Spleen (tissue), 11 donors: Measurements from ENCODE around the gene STK33. TPM values are rescaled to one million over a fixed set of nuclear protein-coding genes. Genes with fewer than 3 reads are reported as not detected.

Experiments used
- DNase-seq: peaks from one replicate; pipeline ENCODE4 v3.0.0-alpha.2; 2020
- H3K27ac ChIP-seq, 8 donors: fragments of 200-600 bp; sonication (generic) in 7 of 8; 1 replicate in 4 of 8; 2 replicates in 4 of 8; pipeline versions ENCODE4 v1.5.0 to v1.8.0; 2016 to 2021; ENCODE audit warnings: inconsistent platforms in 4 of 8, mild to moderate bottlenecking in 4 of 8, moderate library complexity in 1 of 8
- H3K27me3 ChIP-seq, 7 donors: fragments of 200-600 bp; sonication (generic) in 6 of 7; replicated peaks in 1 of 7; 1 replicate in 4 of 7; 2 replicates in 3 of 7; pipeline versions ENCODE4 v1.5.0 to v1.8.0; 2016 to 2021; ENCODE audit warnings: inconsistent platforms in 3 of 7, mild to moderate bottlenecking in 1 of 7
- H3K36me3 ChIP-seq, 6 donors: fragments of 200-600 bp; sonication (generic) in 5 of 6; 1 replicate in 4 of 6; 2 replicates in 2 of 6; pipeline versions ENCODE4 v1.5.0 to v1.8.0; 2016 to 2021; ENCODE audit warnings: inconsistent platforms in 2 of 6
- H3K4me1 ChIP-seq, 6 donors: fragments of 200-600 bp; sonication (generic) in 5 of 6; 1 replicate in 3 of 6; 2 replicates in 3 of 6; pipeline versions ENCODE4 v1.5.0 to v1.8.0; 2016 to 2021; ENCODE audit warnings: inconsistent platforms in 3 of 6
- H3K4me3 ChIP-seq, 8 donors: fragments of 200-600 bp; sonication (generic) in 7 of 8; 1 replicate in 4 of 8; 2 replicates in 4 of 8; pipeline versions ENCODE4 v1.5.0 to v1.8.0; 2016 to 2021; ENCODE audit warnings: inconsistent platforms in 4 of 8, mild to moderate bottlenecking in 4 of 8, moderate library complexity in 2 of 8
- H3K9me3 ChIP-seq, 8 donors: fragments of 200-600 bp; sonication (generic) in 7 of 8; 1 replicate in 4 of 8; 2 replicates in 4 of 8; pipeline versions ENCODE4 v1.5.0 to v1.8.0; 2016 to 2021; ENCODE audit warnings: inconsistent platforms in 4 of 8
- CTCF ChIP-seq, 11 experiments: fragments of 200-600 bp in 7 of 11; fragments of 450-650 bp in 4 of 11; sonication (generic) in 4 of 11; IDR thresholded peaks in 8 of 11; conservative IDR thresholded peaks in 3 of 11; 1 replicate in 7 of 11; 2 replicates in 4 of 11; pipeline versions ENCODE4 v1.4.0 to v1.8.0; 2016 to 2021; ENCODE audit warnings: antibody characterized with exemption in 11 of 11, inconsistent platforms in 4 of 11, mild to moderate bottlenecking in 1 of 11
- POLR2A ChIP-seq, 3 donors: fragments of 450-650 bp; IDR thresholded peaks; one replicate each; pipeline ENCODE4 v1.5.1; 2017; ENCODE audit warnings: antibody characterized with exemption in 3 of 3, mild to moderate bottlenecking in 1 of 3
- POLR2AphosphoS5 ChIP-seq, 3 donors: sonication (generic); formaldehyde crosslinking; IDR thresholded peaks; one replicate each; pipeline ENCODE4 v1.5.1; 2017; ENCODE audit warnings: antibody characterized with exemption in 3 of 3
- whole genome bisulfite sequencing, 5 donors: extraction: QIAGEN DNeasy Blood & Tissue Kit in 3 of 5; methylation state at CpG; one replicate each; pipeline versions ENCODE4 v1.1.5 to v1.1.7; 2013 to 2018; 5-methylcytosine and 5-hydroxymethylcytosine counted together
- intact Hi-C: fragments of 100-400 bp; cut with DNase I; formaldehyde crosslinking; loops from one replicate; pipeline ENCODE4 v1.15.0; 2023; ENCODE audit warnings: low total_unique reads
- polyA plus RNA-seq, 3 donors: library from polyadenylated mRNA; stranded (reverse); fragments of 200-250 nt; gene quantifications; one replicate each; pipeline ENCODE4 v1.2.1, GENCODE V29; 2013
- total RNA-seq, 7 donors: library from RNA; depleted of rRNA in 3 of 7; stranded (reverse); fragments of >200 nt in 3 of 7; fragmentation: NEBNext Ultra II Directional in 4 of 7; extraction: Animal tissue kit (Norgen Biotek cat#: 25700) in 4 of 7; gene quantifications; one replicate each; pipeline versions ENCODE4 v1.1.0 to v1.2.1, GENCODE V29; 2016 to 2021
- donor health status: healthy with polysubstance abuse.
- donor health status: DM: no; HTN: no; CAD: no; lungs with moderate emphysema.
- donor health status: DM: no; HTN: no; CAD: no.
- donor health status: Bipolar disorder and iron deficiency.
- donor health status: healthy.
- donor health status: DM: no; HTN: no; CAD: no.
- donor health status: DM: yes; HTN: yes; CAD: no.

The STK33 gene
- total and polyA plus RNA-seq, 10 donors, result 1.6 to 8.1 (median 3.8) TPM

- peaks cover 0 to 14% (median 10%) of the 10 kb centered on the region in 8 donors for H3K9me3 ChIP-seq
- H3K4me1 ChIP-seq, result no peaks in the 10 kb centered on the region
- no peak for DNase-seq
- H3K4me3 ChIP-seq, result no peak overlapping the region
- intact Hi-C loops, result no loop called here
- TF ChIP-seq POLR2AphosphoS5 (IDR thresholded peaks at IDR 0.05) (no peak), POLR2A (IDR thresholded peaks at IDR 0.05) (no peak), CTCF (IDR thresholded peaks at IDR 0.05 in 8 of 11, conservative IDR thresholded peaks at IDR 0.05 in 3 of 11) (no peak)
- H3K27ac ChIP-seq, result no peak overlapping the region
- H3K27me3 ChIP-seq, result no peaks in the 10 kb centered on the region
- 84 to 98% (median 91%) methylated on average over 4 of the region's 4 CpGs for WGBS, 5 donors
- no peaks in the 10 kb centered on the region for H3K36me3 ChIP-seq
These were observed 35.6 kb downstream of the STK33 start for GRCh38 chr11:8558436-8558835.

GRCh38 chr11:8545698-8546366 lies 48.2 kb downstream of the STK33 start:
- Histone ChIP-seq H3K36me3 (no peaks in the 10 kb centered on the region), H3K4me3 (no peak overlapping the region), H3K27me3 (no peaks in the 10 kb centered on the region), H3K9me3 (peaks cover 0 to 19% (median 6%) of the 10 kb centered on the region in 8 donors), H3K4me1 (no peaks in the 10 kb centered on the region), H3K27ac (no peak overlapping the region)
- no peak for DNase-seq
- intact Hi-C loops, result no loop called here
- WGBS, 5 donors, result 63 to 70% (median 68%) methylated on average over 4 of the region's 4 CpGs
- TF ChIP-seq POLR2A (IDR thresholded peaks at IDR 0.05) (no peak), CTCF (IDR thresholded peaks at IDR 0.05 in 8 of 11, conservative IDR thresholded peaks at IDR 0.05 in 3 of 11) (no peak), POLR2AphosphoS5 (IDR thresholded peaks at IDR 0.05) (no peak)

- H3K4me3 ChIP-seq, result no peak overlapping the region
- no peak for TF ChIP-seq POLR2A (IDR thresholded peaks at IDR 0.05)
- no peak for TF ChIP-seq POLR2AphosphoS5 (IDR thresholded peaks at IDR 0.05)
- no peak for TF ChIP-seq CTCF (IDR thresholded peaks at IDR 0.05 in 8 of 11, conservative IDR thresholded peaks at IDR 0.05 in 3 of 11)
- 74 to 90% (median 84%) methylated on average over 1 of the region's 1 CpG for WGBS, 5 donors
These were observed 49.2 kb downstream of the STK33 start for GRCh38 chr11:8544807-8545206.

GRCh38 chr11:8543278-8543677 lies 50.8 kb downstream of the STK33 start:
- Histone ChIP-seq H3K27me3 (no peaks in the 10 kb centered on the region), H3K9me3 (peaks cover 0 to 13% (median 4%) of the 10 kb centered on the region in 8 donors), H3K4me3 (no peak overlapping the region), H3K4me1 (no peaks in the 10 kb centered on the region), H3K27ac (no peak overlapping the region), H3K36me3 (no peaks in the 10 kb centered on the region)
- WGBS, 5 donors, result 63 to 80% (median 70%) methylated on average over 1 of the region's 1 CpG
- intact Hi-C loops, result no loop called here
- DNase-seq, result no peak
- TF ChIP-seq POLR2AphosphoS5 (IDR thresholded peaks at IDR 0.05) (no peak), POLR2A (IDR thresholded peaks at IDR 0.05) (no peak), CTCF (IDR thresholded peaks at IDR 0.05 in 8 of 11, conservative IDR thresholded peaks at IDR 0.05 in 3 of 11) (no peak)

More at GRCh38 chr11:8544807-8545206, 49.2 kb downstream of the STK33 start:
- intact Hi-C loops, result no loop called here
- H3K27ac ChIP-seq, result no peak overlapping the region
- no peaks in the 10 kb centered on the region for H3K27me3 ChIP-seq
- no peaks in the 10 kb centered on the region for H3K36me3 ChIP-seq
- no peak for DNase-seq
- H3K4me1 ChIP-seq, result no peaks in the 10 kb centered on the region
- H3K9me3 ChIP-seq, result peaks cover 0 to 19% (median 6%) of the 10 kb centered on the region in 8 donors
